Measurements from ENCODE around the gene NLRP14.

NLRP14 gene

DNA sequence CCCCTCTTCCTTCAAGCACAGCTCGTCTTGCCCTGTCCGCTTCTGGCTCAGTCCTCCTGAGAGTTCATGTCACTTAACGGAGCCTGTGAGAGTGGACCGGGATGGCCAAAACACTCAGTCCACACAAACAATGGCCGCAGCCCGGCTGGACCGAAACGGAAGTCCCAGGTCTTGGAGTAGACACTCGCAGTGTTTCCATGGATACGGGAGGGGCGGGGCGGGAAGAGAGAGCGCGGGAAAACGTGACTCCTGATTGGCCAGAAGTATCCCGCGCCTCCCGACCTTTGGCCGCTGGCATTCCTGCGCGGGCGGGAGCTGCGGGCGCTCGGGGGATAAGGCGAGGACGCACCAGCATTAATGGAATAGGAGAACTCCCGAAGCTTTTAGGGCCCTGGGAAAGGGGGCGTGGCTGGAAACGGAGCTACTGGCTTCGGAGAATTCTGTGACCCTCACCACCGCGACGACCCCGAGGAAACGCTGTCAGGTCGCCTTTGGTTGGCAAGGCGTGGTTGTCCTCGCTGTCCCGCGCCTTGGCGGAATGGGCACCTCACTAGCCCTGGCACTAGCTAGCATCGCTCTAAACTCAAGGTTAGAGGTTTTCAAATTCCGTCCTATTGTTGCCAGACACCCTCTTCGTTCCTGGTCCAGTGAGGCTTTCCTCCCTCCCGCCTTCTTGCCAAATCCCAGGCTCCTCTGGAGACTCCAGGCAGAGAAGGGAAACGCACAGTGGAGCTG, at the start of gene NLRP14, which contains the start of gene ZNF214:
Gene NLRP14, plus strand, starts transcription at position 297 of the 735 bp plus-strand sequence. CDS start 18,108 bp downstream, outside the sequence.
Gene ZNF214, minus strand, starts transcription at position 164 of the 735 bp plus-strand sequence. CDS start 17,511 bp downstream, outside the sequence.
- DNase-seq: no peak

- no peak for DNase-seq
Measured at GRCh38 chr11:6979365-6979764, 40.9 kb upstream of the NLRP14 start.

- DNase-seq: no peak
Measured at GRCh38 chr11:6986487-6986886, 33.8 kb upstream of the NLRP14 start.

GRCh38 chr11:6988506-6988905, 31.8 kb upstream of the NLRP14 start:
- DNase-seq: no peak

DNA sequence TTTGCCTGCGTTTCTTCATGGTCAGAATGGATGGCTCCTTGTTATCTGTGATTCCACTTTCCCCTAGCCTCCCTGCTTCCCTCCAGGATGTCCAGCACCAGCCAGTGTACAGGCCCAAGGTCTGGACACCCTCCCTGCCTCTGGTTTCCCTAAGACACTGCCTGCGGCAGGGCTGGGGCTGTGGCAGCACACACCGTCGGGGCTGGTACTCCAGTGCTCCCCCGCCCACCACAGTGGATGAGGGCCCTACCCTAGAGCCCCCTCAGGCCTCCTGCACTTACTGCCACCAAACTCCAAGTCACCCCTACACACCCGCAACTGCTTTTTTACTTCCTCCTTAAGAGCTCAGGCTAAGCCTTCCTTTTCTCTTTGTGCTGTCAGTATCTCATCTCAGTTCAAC, 29.1 kb upstream of the NLRP14 start:
- no peak for DNase-seq

DNA sequence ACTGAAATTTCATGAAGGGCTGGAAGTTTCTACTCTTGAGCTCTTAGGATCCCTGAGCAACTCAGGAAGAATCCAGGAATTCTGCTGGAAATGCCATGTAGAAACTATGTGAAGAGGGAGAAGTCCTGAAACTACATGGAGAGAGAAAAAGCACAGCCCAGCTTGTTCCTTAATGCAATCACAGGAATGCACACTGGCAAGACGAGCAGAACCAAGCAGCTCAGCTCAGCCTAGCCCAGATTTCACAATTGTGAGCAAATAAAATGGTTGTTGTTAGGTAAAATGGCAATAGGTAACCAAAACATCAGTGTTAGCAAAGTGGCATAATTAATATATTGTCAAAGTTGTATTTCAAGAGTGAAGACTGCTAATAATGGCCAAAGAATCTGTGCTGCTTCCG, 28.3 kb upstream of the NLRP14 start:
- no peak for DNase-seq

DNA sequence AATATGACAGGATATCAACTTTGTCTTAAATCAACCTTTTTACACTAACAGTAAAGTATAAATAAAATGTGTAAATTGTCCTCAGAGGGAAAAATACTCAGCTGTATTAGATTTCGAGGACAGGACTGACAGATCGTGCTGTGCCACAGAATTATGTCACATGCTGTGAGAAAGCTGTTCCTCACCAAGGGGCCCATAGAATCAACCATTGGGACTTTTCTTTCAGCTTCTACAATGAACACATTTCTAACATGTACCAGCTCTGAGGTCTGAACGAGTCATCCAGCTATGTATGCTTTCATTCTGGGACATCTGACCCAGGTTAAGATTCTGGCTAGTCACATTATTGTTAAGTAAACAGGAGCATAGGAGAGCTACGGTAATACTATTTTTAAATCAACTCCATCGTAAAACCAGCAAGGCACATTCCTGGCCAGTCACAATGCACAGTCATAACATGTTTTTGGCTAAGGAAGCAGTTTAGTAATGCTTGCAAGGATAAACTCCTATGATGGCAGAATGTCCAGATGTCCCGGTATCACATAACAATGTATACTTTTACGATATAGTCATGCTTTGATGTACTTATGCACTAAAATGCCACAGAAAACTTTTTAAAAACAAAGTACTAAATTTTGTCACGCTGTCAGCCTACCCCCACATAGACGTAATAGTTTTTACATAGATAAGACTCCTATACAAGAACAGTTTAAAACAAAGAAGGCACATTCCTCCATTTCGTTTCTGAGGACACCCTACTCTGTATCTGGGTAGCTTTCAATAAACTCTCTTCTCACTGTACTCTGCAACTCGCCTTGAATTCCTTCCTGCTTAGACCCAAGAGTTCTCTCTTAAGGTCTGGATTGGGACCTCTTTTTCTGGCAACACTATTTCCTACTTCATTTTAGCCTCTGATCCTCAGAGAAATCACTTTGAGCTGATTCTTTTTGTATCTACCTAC, 27.5 kb upstream of the NLRP14 start:
- DNase-seq: no peak

- no peak for DNase-seq
Measured at GRCh38 chr11:6995703-6996102, 24.6 kb upstream of the NLRP14 start.

DNA sequence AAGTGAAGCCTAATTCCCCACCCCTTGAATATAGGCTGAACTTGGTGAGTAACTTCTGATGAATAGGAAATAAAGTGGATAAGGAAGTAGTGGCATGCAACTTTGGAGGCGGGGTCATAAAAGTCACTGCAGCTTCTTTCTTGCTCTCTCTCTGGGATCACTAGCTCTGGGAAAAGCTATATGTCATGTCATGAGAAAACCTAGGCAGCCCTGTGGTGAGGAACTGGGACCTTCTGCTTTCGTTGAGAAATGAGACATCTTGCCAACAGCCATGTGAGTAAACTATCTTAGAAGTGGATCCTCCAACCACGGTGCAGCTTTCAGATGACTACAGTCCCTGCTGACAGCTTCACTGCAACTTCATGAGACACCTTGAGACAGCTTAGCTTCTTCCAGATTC, 15.8 kb upstream of the NLRP14 start:
- no peak for DNase-seq

GRCh38 chr11:7014118-7014517, 6.2 kb upstream of the NLRP14 start:
- no peak for DNase-seq

DNA sequence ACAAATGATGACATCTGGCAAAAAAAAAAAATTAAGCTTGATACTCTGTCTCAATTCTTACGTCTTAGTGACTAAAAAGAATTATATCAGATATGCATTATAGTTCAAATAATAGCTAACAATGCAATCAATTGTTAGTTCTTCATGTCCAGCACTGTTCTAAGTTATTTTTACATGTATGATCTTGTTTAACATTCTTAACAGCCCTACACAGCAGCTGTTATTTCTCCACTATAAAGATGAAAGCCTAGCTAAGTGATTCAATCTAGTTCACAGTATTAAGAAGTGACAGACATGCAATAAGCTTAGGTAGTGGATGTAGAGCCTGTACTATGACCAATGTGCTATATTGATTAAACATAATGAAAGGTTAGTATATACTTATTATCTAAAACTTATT, 4.3 kb upstream of the NLRP14 start:
- no peak for DNase-seq

- DNase-seq: no peak
Measured at GRCh38 chr11:7019500-7020182, 638 bp upstream of the NLRP14 start.

DNA sequence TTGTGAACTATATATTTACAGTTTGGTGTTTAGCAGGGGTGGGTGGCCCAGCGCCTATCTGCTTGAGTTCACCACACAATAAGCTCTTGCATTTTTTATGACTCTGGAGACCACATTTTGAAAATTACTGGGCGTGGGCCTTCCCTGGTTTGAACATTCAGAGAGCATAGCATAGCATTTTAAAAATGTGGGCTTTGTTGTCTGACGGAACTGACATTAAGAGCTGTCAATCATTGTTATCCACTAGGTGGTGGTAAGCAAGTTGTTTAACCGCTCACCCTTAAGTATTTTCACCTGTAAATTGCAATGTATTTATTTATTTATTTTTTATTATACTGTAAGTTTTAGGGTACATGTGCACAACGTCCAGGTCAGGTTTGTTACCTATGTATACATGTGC, 1.0 kb downstream of the NLRP14 start:
- no peak for DNase-seq

- DNase-seq: no peak
Measured at GRCh38 chr11:7028141-7028540, 7.9 kb downstream of the NLRP14 start.

GRCh38 chr11:7030836-7031235, 10.6 kb downstream of the NLRP14 start:
- DNase-seq: no peak

DNA sequence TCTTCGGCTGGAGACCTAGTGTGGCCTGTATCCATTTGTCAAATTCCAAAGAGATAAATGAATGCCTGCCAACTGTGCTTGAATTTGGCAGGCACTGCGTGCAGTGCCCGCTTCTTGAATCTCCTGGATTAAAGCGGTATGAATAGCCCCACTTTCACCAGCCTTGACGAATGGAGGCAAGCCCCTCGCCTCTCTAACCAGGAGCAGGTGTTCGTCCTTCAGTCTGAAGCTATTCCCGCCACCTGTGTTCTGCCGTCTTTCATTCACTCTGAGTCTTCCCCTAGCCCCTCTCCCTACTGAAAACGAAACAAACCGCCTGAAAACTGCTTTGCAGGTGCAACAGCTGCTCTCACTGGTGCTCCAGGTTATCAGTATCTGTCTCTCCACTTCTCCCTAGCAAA, 11.2 kb downstream of the NLRP14 start:
- DNase-seq: no peak

DNA sequence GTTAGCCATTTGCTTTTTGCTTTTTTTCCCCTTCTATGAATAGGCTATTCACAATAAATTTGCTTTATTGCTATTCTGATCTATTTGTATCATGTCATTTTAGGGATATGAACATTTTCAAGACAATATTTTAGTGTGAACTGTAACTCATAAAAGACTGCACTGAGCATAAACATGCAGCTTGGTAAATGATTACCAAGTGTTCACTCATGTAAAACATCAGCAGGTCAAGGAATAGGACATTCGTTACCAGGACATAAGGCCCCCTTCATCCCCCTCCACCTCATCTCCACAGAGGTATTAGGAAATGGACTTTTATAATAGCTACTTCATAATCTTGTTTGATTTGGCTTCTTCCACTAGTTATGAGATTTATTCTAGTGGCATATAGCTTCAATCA, 12.4 kb downstream of the NLRP14 start:
- no peak for DNase-seq

- no peak for DNase-seq
Measured at GRCh38 chr11:7034019-7034418, 13.7 kb downstream of the NLRP14 start.

GRCh38 chr11:7046474-7047175, 26.3 kb downstream of the NLRP14 start:
- DNase-seq: no peak

DNA sequence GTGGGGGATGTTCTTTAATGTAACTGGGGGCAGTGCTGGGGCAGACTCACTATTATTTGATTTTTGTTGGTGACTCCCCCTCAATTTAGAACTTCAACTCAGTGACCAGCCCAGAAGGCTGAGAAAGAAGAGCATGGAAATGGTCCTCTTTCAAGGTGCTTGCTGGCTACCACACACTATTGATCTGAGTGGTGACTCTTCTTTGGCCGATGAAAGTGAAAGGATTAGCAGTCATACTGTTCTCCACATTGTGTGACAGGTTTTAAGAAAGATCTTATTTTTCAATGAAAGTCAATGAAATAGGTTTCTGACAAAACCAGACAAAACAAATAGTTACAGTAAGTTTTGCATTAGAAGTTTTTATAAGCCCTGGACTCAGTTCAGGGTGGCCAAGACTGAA, 29.9 kb downstream of the NLRP14 start:
- DNase-seq: no peak

- DNase-seq: no peak
Measured at GRCh38 chr11:7056828-7057513, 36.7 kb downstream of the NLRP14 start.

GRCh38 chr11:7057641-7058040, 37.4 kb downstream of the NLRP14 start:
- no peak for DNase-seq

All from CD4-positive, alpha-beta T cell treated with Interferon gamma for 1 hour (primary cell).